WI38 (cell line): Measurements from ENCODE around the gene TBC1D32.

Experiments used
- H3K4me3 ChIP-seq: 2 replicates; pipeline ENCODE4 v1.5.1; 2011; ENCODE audit warnings: low read depth, mild to moderate bottlenecking, control low read depth, low read length
- TF ChIP-seq, protein P1 (sequence below): IDR thresholded peaks from 2 replicates; pipeline ENCODE4 v1.5.1; 2012; ENCODE audit warnings: low read depth, mild to moderate bottlenecking, control low read depth, low read length

TBC1D32 gene

DNA sequence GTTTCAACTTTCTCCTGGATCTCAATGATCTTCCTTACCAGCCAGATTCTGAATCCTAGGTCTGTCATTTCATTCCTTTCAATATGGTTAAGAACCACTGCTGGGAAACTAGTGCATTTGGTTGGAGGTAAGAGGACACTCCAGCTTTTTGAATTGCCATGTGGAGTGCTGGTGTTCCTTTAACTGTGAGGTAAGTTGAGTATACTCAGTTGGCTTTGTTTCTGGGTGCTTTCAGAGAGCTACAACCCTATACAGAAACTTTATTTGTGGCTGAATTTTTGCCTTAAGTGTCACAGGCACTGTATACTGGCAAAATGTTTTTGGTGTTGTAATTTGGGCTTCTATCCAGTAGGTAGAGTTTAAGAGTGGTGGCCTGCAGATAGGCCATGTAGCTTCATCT lies 175.8 kb downstream of the TBC1D32 start:
- no peak overlapping the region for H3K4me3 ChIP-seq
- TF ChIP-seq, protein P1, sequence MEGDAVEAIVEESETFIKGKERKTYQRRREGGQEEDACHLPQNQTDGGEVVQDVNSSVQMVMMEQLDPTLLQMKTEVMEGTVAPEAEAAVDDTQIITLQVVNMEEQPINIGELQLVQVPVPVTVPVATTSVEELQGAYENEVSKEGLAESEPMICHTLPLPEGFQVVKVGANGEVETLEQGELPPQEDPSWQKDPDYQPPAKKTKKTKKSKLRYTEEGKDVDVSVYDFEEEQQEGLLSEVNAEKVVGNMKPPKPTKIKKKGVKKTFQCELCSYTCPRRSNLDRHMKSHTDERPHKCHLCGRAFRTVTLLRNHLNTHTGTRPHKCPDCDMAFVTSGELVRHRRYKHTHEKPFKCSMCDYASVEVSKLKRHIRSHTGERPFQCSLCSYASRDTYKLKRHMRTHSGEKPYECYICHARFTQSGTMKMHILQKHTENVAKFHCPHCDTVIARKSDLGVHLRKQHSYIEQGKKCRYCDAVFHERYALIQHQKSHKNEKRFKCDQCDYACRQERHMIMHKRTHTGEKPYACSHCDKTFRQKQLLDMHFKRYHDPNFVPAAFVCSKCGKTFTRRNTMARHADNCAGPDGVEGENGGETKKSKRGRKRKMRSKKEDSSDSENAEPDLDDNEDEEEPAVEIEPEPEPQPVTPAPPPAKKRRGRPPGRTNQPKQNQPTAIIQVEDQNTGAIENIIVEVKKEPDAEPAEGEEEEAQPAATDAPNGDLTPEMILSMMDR = no peak

DNA sequence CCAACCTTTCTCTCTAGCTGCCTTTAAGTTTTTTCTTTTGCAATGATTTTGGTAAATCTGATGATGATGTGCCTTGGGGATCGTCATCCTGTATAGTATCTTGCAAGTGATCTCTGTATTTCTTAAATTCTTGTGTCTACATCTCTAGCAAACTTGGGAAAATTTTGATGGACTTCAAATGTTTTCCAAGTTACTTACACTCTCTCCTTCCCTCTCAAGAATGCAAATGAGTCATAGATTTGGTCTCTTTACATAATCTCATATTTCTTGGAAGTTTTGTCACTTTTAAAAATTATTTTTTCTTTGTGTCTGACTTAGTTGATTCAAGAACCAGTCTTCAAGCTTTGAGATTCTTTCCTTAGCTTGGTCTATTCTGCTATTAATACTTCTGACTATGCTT lies 176.4 kb downstream of the TBC1D32 start:
- TF ChIP-seq, protein P1 = no peak
- no peak overlapping the region for H3K4me3 ChIP-seq

- TF ChIP-seq, protein P1 = no peak
- no peak overlapping the region for H3K4me3 ChIP-seq
Measured at GRCh38 chr6:121143476-121143875, 190.8 kb downstream of the TBC1D32 start.

DNA sequence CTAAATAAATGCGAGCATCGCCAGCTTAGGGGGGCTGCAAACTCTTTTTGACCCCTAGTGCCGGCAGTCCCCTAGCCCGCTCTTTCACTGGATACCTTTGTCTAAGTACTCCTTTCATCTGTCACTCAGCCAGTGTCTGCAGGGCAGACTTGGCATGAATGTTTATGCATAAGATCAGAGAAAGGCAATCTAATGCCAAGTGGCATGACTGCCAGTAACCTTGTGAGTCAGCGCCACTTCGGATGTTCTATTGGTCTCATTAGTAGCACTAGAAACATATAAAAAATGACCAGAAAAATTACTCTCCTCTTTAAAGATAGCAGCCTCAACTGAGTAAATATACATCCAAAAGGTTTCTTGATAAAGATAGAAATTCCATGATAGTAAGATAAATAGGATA lies 192.2 kb downstream of the TBC1D32 start:
- H3K4me3 ChIP-seq = no peak overlapping the region
- TF ChIP-seq, protein P1 = no peak

GRCh38 chr6:121135425-121135824 lies 198.9 kb downstream of the TBC1D32 start:
- TF ChIP-seq, protein P1 = no peak

DNA sequence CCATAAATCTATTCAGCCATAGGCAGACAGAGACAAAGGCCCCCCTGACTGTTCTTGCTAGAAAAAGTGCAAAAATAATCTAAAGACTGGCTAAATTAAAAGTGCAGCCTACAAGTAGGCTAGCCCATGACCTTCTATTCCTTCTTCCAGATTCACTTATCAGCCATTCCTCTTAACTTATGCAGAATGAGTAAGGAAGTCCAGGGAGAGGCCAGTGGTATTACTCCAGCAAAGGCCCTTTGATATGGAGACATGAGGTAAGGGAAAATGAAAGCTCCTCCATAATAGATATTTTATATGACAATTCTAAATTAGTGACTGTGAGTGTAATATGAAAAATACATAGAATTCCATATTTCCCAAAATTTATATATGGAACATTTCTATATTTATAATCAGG lies 199.4 kb downstream of the TBC1D32 start:
- TF ChIP-seq, protein P1 = no peak

More at GRCh38 chr6:121135425-121135824, 198.9 kb downstream of the TBC1D32 start:
- no peak overlapping the region for H3K4me3 ChIP-seq

GRCh38 chr6:121124600-121124999 lies 209.7 kb downstream of the TBC1D32 start:
- H3K4me3 ChIP-seq = no peak overlapping the region
- TF ChIP-seq, protein P1 = no peak

More for the DNA sequence above, 199.4 kb downstream of the TBC1D32 start:
- H3K4me3 ChIP-seq = no peak overlapping the region
